ENCODE results near the gene EIPR1.

Gene EIPR1

GRCh38 chr2:3319745-3320566, 57.7 kb downstream of the EIPR1 start:
- no peak overlapping the region for H3K4me2 ChIP-seq (ENCODE audit: low read length)
- no peak overlapping the region for H3K9ac ChIP-seq (ENCODE audit: low read depth, low read length)
- H3K9me3 ChIP-seq (replicated peaks; ENCODE audit: low read length) = no peaks in the 10 kb centered on the region
- H3K36me3 ChIP-seq (ENCODE audit: insufficient read depth, low read length) = no peaks in the 10 kb centered on the region
- no peak overlapping the region for H3K4me3 ChIP-seq (ENCODE audit: low read length)
- no peaks in the 10 kb centered on the region for H3K27me3 ChIP-seq (ENCODE audit: control insufficient read depth, insufficient read depth, low read length)
- H3K4me1 ChIP-seq (ENCODE audit: control insufficient read depth, insufficient read depth, low read length) = no peaks in the 10 kb centered on the region

GRCh38 chr2:3319134-3319533, 58.5 kb downstream of the EIPR1 start:
- Histone ChIP-seq H3K9me3 (replicated peaks; ENCODE audit: low read length) (no peaks in the 10 kb centered on the region), H3K27me3 (ENCODE audit: control insufficient read depth, insufficient read depth, low read length) (no peaks in the 10 kb centered on the region), H3K9ac (ENCODE audit: low read depth, low read length) (no peak overlapping the region), H3K36me3 (ENCODE audit: insufficient read depth, low read length) (no peaks in the 10 kb centered on the region), H3K4me3 (ENCODE audit: low read length) (no peak overlapping the region), H3K4me1 (ENCODE audit: control insufficient read depth, insufficient read depth, low read length) (no peaks in the 10 kb centered on the region), H3K4me2 (ENCODE audit: low read length) (no peak overlapping the region)

GRCh38 chr2:3317871-3318590, 59.6 kb downstream of the EIPR1 start:
- H3K4me2 ChIP-seq (ENCODE audit: low read length) = no peak overlapping the region
- H3K4me1 ChIP-seq (ENCODE audit: control insufficient read depth, insufficient read depth, low read length) = no peaks in the 10 kb centered on the region
- no peak overlapping the region for H3K9ac ChIP-seq (ENCODE audit: low read depth, low read length)
- H3K9me3 ChIP-seq (replicated peaks; ENCODE audit: low read length) = no peaks in the 10 kb centered on the region
- H3K36me3 ChIP-seq (ENCODE audit: insufficient read depth, low read length) = no peaks in the 10 kb centered on the region
- H3K27me3 ChIP-seq (ENCODE audit: control insufficient read depth, insufficient read depth, low read length) = no peaks in the 10 kb centered on the region
- no peak overlapping the region for H3K4me3 ChIP-seq (ENCODE audit: low read length)

GRCh38 chr2:3317277-3317685, 60.3 kb downstream of the EIPR1 start:
- H3K27me3 ChIP-seq (ENCODE audit: control insufficient read depth, insufficient read depth, low read length) = no peaks in the 10 kb centered on the region
- no peak overlapping the region for H3K4me2 ChIP-seq (ENCODE audit: low read length)
- H3K36me3 ChIP-seq (ENCODE audit: insufficient read depth, low read length) = no peaks in the 10 kb centered on the region
- H3K4me3 ChIP-seq (ENCODE audit: low read length) = no peak overlapping the region
- no peak overlapping the region for H3K9ac ChIP-seq (ENCODE audit: low read depth, low read length)
- no peaks in the 10 kb centered on the region for H3K4me1 ChIP-seq (ENCODE audit: control insufficient read depth, insufficient read depth, low read length)
- H3K9me3 ChIP-seq (replicated peaks; ENCODE audit: low read length) = no peaks in the 10 kb centered on the region

- Histone ChIP-seq H3K4me1 (ENCODE audit: control insufficient read depth, insufficient read depth, low read length) (no peaks in the 10 kb centered on the region), H3K4me2 (ENCODE audit: low read length) (no peak overlapping the region), H3K36me3 (ENCODE audit: insufficient read depth, low read length) (no peaks in the 10 kb centered on the region), H3K4me3 (ENCODE audit: low read length) (no peak overlapping the region), H3K9ac (ENCODE audit: low read depth, low read length) (no peak overlapping the region), H3K27me3 (ENCODE audit: control insufficient read depth, insufficient read depth, low read length) (no peaks in the 10 kb centered on the region), H3K9me3 (replicated peaks; ENCODE audit: low read length) (no peaks in the 10 kb centered on the region)
Observed at GRCh38 chr2:3316456-3317276, 61.0 kb downstream of the EIPR1 start.

- H3K9me3 ChIP-seq (replicated peaks; ENCODE audit: low read length) = no peaks in the 10 kb centered on the region
- H3K4me1 ChIP-seq (ENCODE audit: control insufficient read depth, insufficient read depth, low read length) = no peaks in the 10 kb centered on the region
- no peaks in the 10 kb centered on the region for H3K27me3 ChIP-seq (ENCODE audit: control insufficient read depth, insufficient read depth, low read length)
- no peak overlapping the region for H3K4me2 ChIP-seq (ENCODE audit: low read length)
- no peak overlapping the region for H3K9ac ChIP-seq (ENCODE audit: low read depth, low read length)
- H3K4me3 ChIP-seq (ENCODE audit: low read length) = no peak overlapping the region
- no peaks in the 10 kb centered on the region for H3K36me3 ChIP-seq (ENCODE audit: insufficient read depth, low read length)
Observed at GRCh38 chr2:3314626-3315025, 63.0 kb downstream of the EIPR1 start.

- no peak overlapping the region for H3K4me2 ChIP-seq (ENCODE audit: low read length)
- H3K9me3 ChIP-seq (replicated peaks; ENCODE audit: low read length) = no peaks in the 10 kb centered on the region
- no peaks in the 10 kb centered on the region for H3K4me1 ChIP-seq (ENCODE audit: control insufficient read depth, insufficient read depth, low read length)
- no peak overlapping the region for H3K9ac ChIP-seq (ENCODE audit: low read depth, low read length)
- H3K36me3 ChIP-seq (ENCODE audit: insufficient read depth, low read length) = no peaks in the 10 kb centered on the region
- no peak overlapping the region for H3K4me3 ChIP-seq (ENCODE audit: low read length)
- no peaks in the 10 kb centered on the region for H3K27me3 ChIP-seq (ENCODE audit: control insufficient read depth, insufficient read depth, low read length)
Observed at GRCh38 chr2:3313781-3314375, 63.7 kb downstream of the EIPR1 start.

GRCh38 chr2:3312576-3313345, 64.9 kb downstream of the EIPR1 start:
- no peak overlapping the region for H3K4me3 ChIP-seq (ENCODE audit: low read length)
- no peak overlapping the region for H3K4me2 ChIP-seq (ENCODE audit: low read length)
- no peaks in the 10 kb centered on the region for H3K4me1 ChIP-seq (ENCODE audit: control insufficient read depth, insufficient read depth, low read length)
- no peaks in the 10 kb centered on the region for H3K36me3 ChIP-seq (ENCODE audit: insufficient read depth, low read length)
- H3K27me3 ChIP-seq (ENCODE audit: control insufficient read depth, insufficient read depth, low read length) = no peaks in the 10 kb centered on the region
- no peak overlapping the region for H3K9ac ChIP-seq (ENCODE audit: low read depth, low read length)
- no peaks in the 10 kb centered on the region for H3K9me3 ChIP-seq (replicated peaks; ENCODE audit: low read length)

GRCh38 chr2:3311601-3312000, 66.0 kb downstream of the EIPR1 start:
- Histone ChIP-seq H3K9ac (ENCODE audit: low read depth, low read length) (no peak overlapping the region), H3K4me2 (ENCODE audit: low read length) (no peak overlapping the region), H3K9me3 (replicated peaks; ENCODE audit: low read length) (no peaks in the 10 kb centered on the region), H3K27me3 (ENCODE audit: control insufficient read depth, insufficient read depth, low read length) (no peaks in the 10 kb centered on the region), H3K4me1 (ENCODE audit: control insufficient read depth, insufficient read depth, low read length) (no peaks in the 10 kb centered on the region), H3K4me3 (ENCODE audit: low read length) (no peak overlapping the region), H3K36me3 (ENCODE audit: insufficient read depth, low read length) (no peaks in the 10 kb centered on the region)

GRCh38 chr2:3309496-3310355, 67.9 kb downstream of the EIPR1 start:
- no peaks in the 10 kb centered on the region for H3K27me3 ChIP-seq (ENCODE audit: control insufficient read depth, insufficient read depth, low read length)
- H3K9me3 ChIP-seq (replicated peaks; ENCODE audit: low read length) = no peaks in the 10 kb centered on the region
- no peak overlapping the region for H3K4me2 ChIP-seq (ENCODE audit: low read length)
- no peaks in the 10 kb centered on the region for H3K4me1 ChIP-seq (ENCODE audit: control insufficient read depth, insufficient read depth, low read length)
- no peak overlapping the region for H3K9ac ChIP-seq (ENCODE audit: low read depth, low read length)
- H3K36me3 ChIP-seq (ENCODE audit: insufficient read depth, low read length) = no peaks in the 10 kb centered on the region
- no peak overlapping the region for H3K4me3 ChIP-seq (ENCODE audit: low read length)
